ENCODE measurements around the gene LRRC36.
"Not testable (repeated sequence)": the region's sequence is repeated elsewhere in the genome, so short reads cannot be mapped to it uniquely, and the experiment has no call there.

The LRRC36 gene

GRCh38 chr16:67407788-67408452, 81.3 kb downstream of the LRRC36 start:
- 77% methylated on average over 6 of the region's 6 CpGs for WGBS
- H3K4me3 ChIP-seq (ENCODE audit: low read length): no peak overlapping the region
- no peak overlapping the region for H3K9ac ChIP-seq (ENCODE audit: low read depth, low read length)
- no peaks in the 10 kb centered on the region for H3K27me3 ChIP-seq (ENCODE audit: insufficient read depth, low read length)
- H3K36me3 ChIP-seq (ENCODE audit: insufficient read depth, low read length): no peaks in the 10 kb centered on the region
- H3K4me1 ChIP-seq (ENCODE audit: insufficient read depth, low read length): peaks cover 11% of the 10 kb centered on the region; the same call in 1 of the 2 replicates
- H3K9me3 ChIP-seq (ENCODE audit: insufficient read depth, low read depth, low read length): no peaks in the 10 kb centered on the region
- H3K27ac ChIP-seq (ENCODE audit: low read depth, low read length): no peak overlapping the region

- 94% methylated on average over 9 of the region's 9 CpGs for WGBS
- Histone ChIP-seq H3K27ac (ENCODE audit: low read depth, low read length) (no peak overlapping the region), H3K27me3 (ENCODE audit: insufficient read depth, low read length) (no peaks in the 10 kb centered on the region), H3K9ac (ENCODE audit: low read depth, low read length) (no peak overlapping the region), H3K4me1 (ENCODE audit: insufficient read depth, low read length) (peaks cover 11% of the 10 kb centered on the region; the same call in 1 of the 2 replicates), H3K9me3 (ENCODE audit: insufficient read depth, low read depth, low read length) (no peaks in the 10 kb centered on the region), H3K4me3 (ENCODE audit: low read length) (no peak overlapping the region), H3K36me3 (ENCODE audit: insufficient read depth, low read length) (no peaks in the 10 kb centered on the region)
Observed at GRCh38 chr16:67409631-67410030, 83.0 kb downstream of the LRRC36 start.

- H3K4me1 ChIP-seq (ENCODE audit: insufficient read depth, low read length): peaks cover 11% of the 10 kb centered on the region; the same call in 1 of the 2 replicates
- H3K4me3 ChIP-seq (ENCODE audit: low read length): no peak overlapping the region
- 93% methylated on average over 3 of the region's 3 CpGs for WGBS
- no peak overlapping the region for H3K9ac ChIP-seq (ENCODE audit: low read depth, low read length)
- H3K9me3 ChIP-seq (ENCODE audit: insufficient read depth, low read depth, low read length): no peaks in the 10 kb centered on the region
- no peaks in the 10 kb centered on the region; the same call in 1 of the 2 replicates for H3K27me3 ChIP-seq (ENCODE audit: insufficient read depth, low read length)
- no peak overlapping the region for H3K27ac ChIP-seq (ENCODE audit: low read depth, low read length)
- no peaks in the 10 kb centered on the region for H3K36me3 ChIP-seq (ENCODE audit: insufficient read depth, low read length)
Observed at GRCh38 chr16:67411339-67411738, 84.7 kb downstream of the LRRC36 start.

- 72% methylated on average over 2 of the region's 2 CpGs for WGBS
- Histone ChIP-seq H3K4me3 (ENCODE audit: low read length) (no peak overlapping the region), H3K9ac (ENCODE audit: low read depth, low read length) (no peak overlapping the region), H3K27ac (ENCODE audit: low read depth, low read length) (no peak overlapping the region), H3K36me3 (ENCODE audit: insufficient read depth, low read length) (no peaks in the 10 kb centered on the region), H3K27me3 (ENCODE audit: insufficient read depth, low read length) (no peaks in the 10 kb centered on the region; the same call in 1 of the 2 replicates), H3K9me3 (ENCODE audit: insufficient read depth, low read depth, low read length) (no peaks in the 10 kb centered on the region), H3K4me1 (ENCODE audit: insufficient read depth, low read length) (peaks cover 7% of the 10 kb centered on the region; the same call in 1 of the 2 replicates)
Observed at GRCh38 chr16:67412294-67412693, 85.7 kb downstream of the LRRC36 start.

- WGBS: 46% methylated on average over 6 of the region's 6 CpGs
- no peak overlapping the region for H3K9ac ChIP-seq (ENCODE audit: low read depth, low read length)
- 0 out of 2 replicates have a peak, but pooled peaks cover 3% of the 10 kb centered on the region for H3K4me1 ChIP-seq (ENCODE audit: insufficient read depth, low read length)
- no peak overlapping the region for H3K4me3 ChIP-seq (ENCODE audit: low read length)
- no peaks in the 10 kb centered on the region for H3K9me3 ChIP-seq (ENCODE audit: insufficient read depth, low read depth, low read length)
- no peaks in the 10 kb centered on the region; the same call in 1 of the 2 replicates for H3K27me3 ChIP-seq (ENCODE audit: insufficient read depth, low read length)
- H3K27ac ChIP-seq (ENCODE audit: low read depth, low read length): no peak overlapping the region; the same call in 1 of the 2 replicates
- no peaks in the 10 kb centered on the region for H3K36me3 ChIP-seq (ENCODE audit: insufficient read depth, low read length)
Observed at GRCh38 chr16:67413978-67414911, 87.6 kb downstream of the LRRC36 start.

GRCh38 chr16:67415421-67415820, 88.8 kb downstream of the LRRC36 start:
- H3K27me3 ChIP-seq (ENCODE audit: insufficient read depth, low read length); H3K4me1 ChIP-seq (ENCODE audit: insufficient read depth, low read length); H3K36me3 ChIP-seq (ENCODE audit: insufficient read depth, low read length); H3K27ac ChIP-seq (ENCODE audit: low read depth, low read length); H3K9me3 ChIP-seq (ENCODE audit: insufficient read depth, low read depth, low read length): not testable (repeated sequence)
- peak overlapping the region; percentile 78; the same call in 1 of the 2 replicates for H3K9ac ChIP-seq (ENCODE audit: low read depth, low read length)
- WGBS: 94% methylated on average over 19 of the region's 19 CpGs
- H3K4me3 ChIP-seq (ENCODE audit: low read length): peak overlapping the region; percentile 71

- WGBS: 6% methylated on average over 73 of the region's 73 CpGs
- Histone ChIP-seq H3K36me3 (ENCODE audit: insufficient read depth, low read length) (no peaks in the 10 kb centered on the region), H3K4me3 (ENCODE audit: low read length) (peak within 1 kb of the TSS; percentile 71), H3K9ac (ENCODE audit: low read depth, low read length) (peak within 1 kb of the TSS; percentile 78), H3K9me3 (ENCODE audit: insufficient read depth, low read depth, low read length) (no peaks in the 10 kb centered on the region), H3K4me1 (ENCODE audit: insufficient read depth, low read length) (peaks cover 3% of the 10 kb centered on the region; the same call in 1 of the 2 replicates), H3K27me3 (ENCODE audit: insufficient read depth, low read length) (no peaks in the 10 kb centered on the region; the same call in 1 of the 2 replicates), H3K27ac (ENCODE audit: low read depth, low read length) (no peak within 1 kb of the TSS)
Observed at GRCh38 chr16:67415872-67416793, 89.5 kb downstream of the LRRC36 start, which contains the start of gene ZDHHC1. Gene ZDHHC1, minus strand, starts transcription at chr16:67416477. Its CDS starts 8,702 bp downstream, at chr16:67407775.

GRCh38 chr16:67417333-67418061, 90.9 kb downstream of the LRRC36 start:
- 100% methylated on average over 1 of the region's 2 CpGs for WGBS

GRCh38 chr16:67419502-67419901, 92.9 kb downstream of the LRRC36 start:
- Histone ChIP-seq H3K9ac (ENCODE audit: low read depth, low read length) (no peak overlapping the region), H3K4me1 (ENCODE audit: insufficient read depth, low read length) (peaks cover 20% of the 10 kb centered on the region), H3K36me3 (ENCODE audit: insufficient read depth, low read length) (no peaks in the 10 kb centered on the region), H3K4me3 (ENCODE audit: low read length) (no peak overlapping the region), H3K9me3 (ENCODE audit: insufficient read depth, low read depth, low read length) (no peaks in the 10 kb centered on the region), H3K27ac (ENCODE audit: low read depth, low read length) (no peak overlapping the region), H3K27me3 (ENCODE audit: insufficient read depth, low read length) (no peaks in the 10 kb centered on the region; the same call in 1 of the 2 replicates)
- WGBS: 91% methylated on average over 3 of the region's 3 CpGs

More at GRCh38 chr16:67417333-67418061, 90.9 kb downstream of the LRRC36 start:
- Histone ChIP-seq H3K4me3 (ENCODE audit: low read length) (no peak overlapping the region), H3K36me3 (ENCODE audit: insufficient read depth, low read length) (no peaks in the 10 kb centered on the region), H3K27ac (ENCODE audit: low read depth, low read length) (no peak overlapping the region), H3K9ac (ENCODE audit: low read depth, low read length) (no peak overlapping the region), H3K4me1 (ENCODE audit: insufficient read depth, low read length) (peaks cover 7% of the 10 kb centered on the region), H3K9me3 (ENCODE audit: insufficient read depth, low read depth, low read length) (no peaks in the 10 kb centered on the region), H3K27me3 (ENCODE audit: insufficient read depth, low read length) (no peaks in the 10 kb centered on the region; the same call in 1 of the 2 replicates)

GRCh38 chr16:67419931-67420330, 93.3 kb downstream of the LRRC36 start:
- 86% methylated on average over 3 of the region's 3 CpGs for WGBS
- H3K9me3 ChIP-seq (ENCODE audit: insufficient read depth, low read depth, low read length): no peaks in the 10 kb centered on the region
- H3K27ac ChIP-seq (ENCODE audit: low read depth, low read length): no peak overlapping the region
- H3K9ac ChIP-seq (ENCODE audit: low read depth, low read length): no peak overlapping the region
- H3K27me3 ChIP-seq (ENCODE audit: insufficient read depth, low read length): no peaks in the 10 kb centered on the region; the same call in 1 of the 2 replicates
- no peaks in the 10 kb centered on the region for H3K36me3 ChIP-seq (ENCODE audit: insufficient read depth, low read length)
- H3K4me3 ChIP-seq (ENCODE audit: low read length): no peak overlapping the region
- H3K4me1 ChIP-seq (ENCODE audit: insufficient read depth, low read length): peaks cover 24% of the 10 kb centered on the region

Measured in HUES64 (cell line).